ENCODE results near the gene PSMF1.
A peak's percentile ranks its signal among the peaks of the same experiment; 100 is the strongest.

PSMF1 gene, protein sequence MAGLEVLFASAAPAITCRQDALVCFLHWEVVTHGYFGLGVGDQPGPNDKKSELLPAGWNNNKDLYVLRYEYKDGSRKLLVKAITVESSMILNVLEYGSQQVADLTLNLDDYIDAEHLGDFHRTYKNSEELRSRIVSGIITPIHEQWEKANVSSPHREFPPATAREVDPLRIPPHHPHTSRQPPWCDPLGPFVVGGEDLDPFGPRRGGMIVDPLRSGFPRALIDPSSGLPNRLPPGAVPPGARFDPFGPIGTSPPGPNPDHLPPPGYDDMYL

DNA sequence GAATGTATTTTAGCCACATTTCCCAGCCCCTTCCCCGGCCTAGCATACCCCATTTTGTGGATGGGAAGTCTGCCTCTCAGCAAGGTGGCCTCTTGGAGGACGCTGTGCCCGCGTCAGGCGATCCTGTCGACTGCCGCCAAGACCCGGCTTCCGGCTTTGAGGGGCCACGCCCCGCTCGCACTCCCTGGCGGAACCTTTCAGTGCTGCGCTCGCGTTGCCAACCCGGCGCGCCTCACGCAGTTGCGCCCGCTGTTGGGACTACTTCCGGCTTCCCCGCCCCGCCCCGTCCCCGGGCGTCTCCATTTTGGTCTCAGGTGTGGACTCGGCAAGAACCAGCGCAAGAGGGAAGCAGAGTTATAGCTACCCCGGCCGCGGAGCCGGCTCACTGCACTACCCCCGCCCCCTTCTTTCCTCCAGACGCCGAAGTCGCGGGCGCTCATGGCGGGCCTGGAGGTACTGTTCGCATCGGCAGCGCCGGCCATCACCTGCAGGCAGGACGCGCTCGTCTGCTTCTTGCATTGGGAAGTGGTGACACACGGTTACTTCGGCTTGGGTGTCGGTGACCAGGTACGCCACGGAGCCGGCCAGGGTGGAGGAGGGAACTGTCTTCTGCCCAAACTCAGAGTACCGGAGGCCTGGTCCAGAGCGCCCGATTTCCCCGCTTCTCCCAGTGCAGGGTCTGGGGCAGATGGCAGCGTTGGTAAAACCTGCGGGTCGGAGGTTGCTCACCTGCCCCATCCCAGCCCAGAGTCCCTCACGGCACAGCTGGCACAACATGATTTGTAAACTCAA lies at the start of gene PSMF1:
Gene PSMF1, plus strand, starts transcription at position 267 of the 792 bp plus-strand sequence. Its CDS starts 172 bp downstream, at position 439.
- peak; percentile 73 for DNase-seq (ENCODE audit: low read depth)

DNA sequence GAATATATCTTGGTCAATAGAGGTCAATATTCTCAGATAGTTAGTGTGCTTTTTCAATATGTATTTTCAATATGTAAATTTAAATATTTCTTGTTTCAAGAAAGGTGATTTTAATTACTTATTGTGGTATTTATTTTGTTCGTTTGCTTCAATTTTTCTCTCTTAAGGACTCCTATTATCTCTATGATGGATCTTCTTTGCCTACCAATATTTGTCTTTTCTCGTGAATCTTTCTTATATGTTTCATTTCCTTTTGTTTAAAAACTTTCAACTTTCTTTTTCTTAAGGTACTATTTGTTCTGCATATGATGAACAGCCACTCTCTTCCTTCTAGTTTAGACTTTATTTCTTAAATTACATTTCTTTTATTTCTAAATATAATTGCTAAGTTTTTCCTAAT lies 46.1 kb upstream of the PSMF1 start:
- no peak for DNase-seq (ENCODE audit: low read depth)

DNA sequence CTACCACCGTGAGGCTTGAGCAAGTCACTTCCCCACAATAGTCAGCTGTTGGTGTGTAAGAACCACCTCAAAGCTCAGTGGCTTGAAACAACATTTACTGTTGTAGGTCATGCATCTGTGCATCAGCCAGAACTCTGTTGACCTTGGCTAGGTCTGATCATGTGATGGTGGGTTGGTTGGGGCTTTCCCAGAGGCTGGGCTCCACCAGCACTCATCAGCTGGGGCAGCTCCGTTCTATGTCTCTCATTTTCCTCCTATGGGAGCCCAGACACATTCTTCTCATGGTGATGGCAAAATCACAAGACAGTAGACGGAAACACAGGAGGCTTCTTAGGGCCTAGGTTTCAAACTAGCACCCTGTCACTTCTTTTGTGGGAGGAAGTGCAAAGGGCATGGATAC lies 42.8 kb upstream of the PSMF1 start:
- no peak for DNase-seq (ENCODE audit: low read depth)

DNA sequence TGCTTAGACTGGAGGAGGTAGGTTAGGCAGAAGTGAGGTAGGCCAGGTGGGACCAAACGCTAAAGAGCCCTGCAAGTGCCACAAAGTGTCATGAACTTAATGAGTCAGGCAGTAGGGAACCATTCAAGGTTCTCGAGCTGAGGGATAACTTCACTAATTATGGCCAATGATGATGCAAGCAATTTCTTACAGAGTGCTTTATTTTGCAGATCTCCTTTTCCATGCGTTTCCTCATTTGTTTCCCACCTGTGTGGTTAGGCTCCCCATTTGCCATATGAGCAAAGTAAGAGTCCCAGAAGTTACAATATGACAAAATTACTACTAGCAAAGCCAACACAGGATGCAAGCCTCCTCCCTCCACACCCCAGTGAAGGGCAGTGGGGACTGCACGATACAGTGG lies 36.5 kb upstream of the PSMF1 start:
- no peak for DNase-seq (ENCODE audit: low read depth)

DNA sequence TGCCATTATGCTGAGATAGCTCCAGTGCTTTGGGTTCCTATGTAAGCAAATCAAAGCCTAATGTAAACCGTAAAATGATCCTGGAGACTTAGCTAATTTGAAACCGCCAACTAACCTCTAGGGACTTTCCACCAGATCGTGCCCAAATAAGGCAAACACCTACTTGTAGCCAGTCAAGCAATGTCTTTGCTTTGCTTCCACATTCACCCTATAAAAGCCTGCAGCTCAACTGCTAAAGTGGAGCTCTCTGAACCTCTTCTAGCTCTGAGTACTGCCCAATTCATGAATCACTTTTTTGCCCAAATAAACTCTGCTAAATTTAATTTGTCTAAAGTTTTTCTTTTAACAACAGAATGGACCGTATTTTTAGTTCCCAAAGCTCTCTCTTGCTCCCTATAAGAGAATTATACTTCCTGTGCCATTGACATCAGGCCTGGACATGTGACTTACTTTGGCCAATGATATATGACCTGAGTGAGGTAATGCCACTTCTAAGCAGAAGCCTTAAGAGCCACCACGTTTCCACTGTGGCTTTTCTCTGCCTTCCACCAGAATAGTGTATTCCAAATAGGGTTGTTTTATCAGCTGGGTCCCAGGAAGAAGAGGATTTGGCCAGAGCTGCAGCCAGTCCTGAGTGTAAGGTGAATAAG lies 34.8 kb upstream of the PSMF1 start:
- DNase-seq (ENCODE audit: low read depth) = no peak

DNA sequence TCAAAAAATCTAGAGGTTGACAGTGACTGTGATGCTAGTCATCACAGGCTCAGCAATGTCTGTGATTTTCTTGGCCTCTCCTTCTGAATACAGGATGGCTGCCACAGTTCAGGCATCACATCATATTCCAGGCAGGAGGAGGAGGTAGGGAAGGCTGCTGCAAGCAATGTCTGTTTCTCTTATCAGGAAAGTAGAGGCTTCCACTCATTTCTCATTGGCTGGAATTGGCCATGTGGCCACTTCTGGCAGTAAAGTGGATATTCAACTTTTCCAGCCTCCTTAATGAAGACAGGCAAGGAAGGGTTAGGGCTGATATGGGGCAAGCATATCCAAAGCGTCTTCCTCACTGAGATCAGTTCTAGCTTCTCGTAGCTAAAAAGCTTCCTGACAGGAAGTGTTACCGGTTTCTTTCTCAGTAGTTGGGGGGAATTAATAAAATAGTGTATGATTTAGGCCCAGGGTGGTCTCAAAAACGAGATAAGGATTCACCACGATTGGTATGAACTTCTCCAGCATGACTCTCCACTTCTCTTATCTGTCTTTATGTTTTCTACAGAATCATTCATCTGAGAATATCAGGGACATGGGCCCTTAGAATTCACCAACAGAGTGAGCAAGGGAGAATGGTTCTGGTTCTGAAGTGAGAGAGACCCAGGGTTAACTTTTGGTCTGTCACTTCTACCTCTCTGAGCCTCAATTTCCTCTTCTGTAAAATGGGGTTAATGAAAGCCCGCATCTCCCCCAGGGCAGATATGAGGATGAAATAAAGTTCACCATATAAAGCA lies 32.7 kb upstream of the PSMF1 start:
- DNase-seq (ENCODE audit: low read depth) = no peak

DNA sequence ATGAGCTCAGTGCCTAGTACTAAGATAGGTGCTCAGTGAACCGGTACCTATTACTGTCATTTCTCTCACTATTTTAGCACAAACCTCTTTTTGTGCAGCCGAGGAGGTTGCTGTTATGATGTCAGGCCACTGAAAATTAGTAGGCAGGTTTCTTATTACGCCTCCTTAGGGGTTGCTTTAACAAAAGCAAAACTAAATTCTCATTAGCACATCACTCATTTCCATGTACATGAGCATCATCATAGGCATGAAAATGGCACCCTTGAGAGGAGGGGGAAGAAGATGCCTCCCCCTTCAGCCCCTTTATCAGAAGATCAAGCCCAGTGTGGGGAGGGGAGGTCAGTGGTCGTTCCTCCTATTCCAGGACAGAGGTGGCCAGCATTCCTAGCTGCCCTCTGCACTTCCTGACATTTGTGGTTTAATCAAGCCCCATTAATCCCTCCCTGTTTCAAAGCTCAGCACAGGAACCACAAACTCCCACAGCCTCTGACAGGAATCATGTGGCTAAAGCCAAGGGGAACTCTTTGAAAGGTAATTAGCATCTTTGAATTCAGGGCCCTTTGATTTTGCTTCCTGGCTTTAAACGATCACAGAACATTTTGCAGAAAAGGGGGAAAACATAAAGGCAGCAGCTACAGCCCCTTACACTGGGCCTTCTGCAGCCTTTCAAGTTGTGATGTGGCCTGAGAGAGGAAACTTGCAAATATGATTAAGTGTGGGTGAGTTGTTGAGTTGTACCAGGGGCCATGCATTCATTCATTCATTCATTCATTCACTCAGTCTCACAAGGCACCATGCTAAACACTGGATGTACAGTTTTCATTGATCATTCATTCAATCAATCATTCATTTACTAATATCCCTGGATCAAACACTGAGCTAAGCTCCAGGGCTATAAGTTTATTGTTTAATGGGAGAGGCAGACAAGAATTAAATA lies 31.9 kb upstream of the PSMF1 start:
- DNase-seq (ENCODE audit: low read depth) = no peak

DNA sequence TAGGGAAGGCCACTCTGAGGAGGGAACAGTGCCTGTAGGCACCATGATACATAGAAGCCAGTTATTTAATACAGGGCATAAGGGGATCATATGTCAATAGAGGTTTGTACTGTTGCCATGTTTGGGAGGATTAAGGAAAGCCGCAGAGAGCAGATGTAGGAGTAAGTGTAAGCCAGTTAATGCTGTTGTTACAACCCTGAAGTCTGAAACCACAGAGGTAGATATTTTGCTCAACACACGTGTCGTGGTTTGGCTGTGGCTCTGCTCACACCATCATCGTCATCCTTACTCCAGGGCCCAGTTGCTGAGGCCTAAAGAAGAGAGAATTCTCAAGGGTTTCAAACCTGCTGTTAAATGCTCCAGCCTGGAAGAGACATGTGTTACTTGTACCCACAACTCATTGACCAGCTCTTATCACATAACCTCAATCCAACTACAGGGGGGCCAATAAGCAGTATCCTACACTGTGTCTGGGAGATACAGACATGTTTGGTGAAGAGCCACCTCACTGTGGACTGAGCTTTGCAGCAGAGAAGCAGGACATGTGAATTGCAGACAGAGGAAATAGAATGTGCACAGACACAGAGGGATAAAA lies 31.0 kb upstream of the PSMF1 start:
- DNase-seq (ENCODE audit: low read depth) = no peak

DNA sequence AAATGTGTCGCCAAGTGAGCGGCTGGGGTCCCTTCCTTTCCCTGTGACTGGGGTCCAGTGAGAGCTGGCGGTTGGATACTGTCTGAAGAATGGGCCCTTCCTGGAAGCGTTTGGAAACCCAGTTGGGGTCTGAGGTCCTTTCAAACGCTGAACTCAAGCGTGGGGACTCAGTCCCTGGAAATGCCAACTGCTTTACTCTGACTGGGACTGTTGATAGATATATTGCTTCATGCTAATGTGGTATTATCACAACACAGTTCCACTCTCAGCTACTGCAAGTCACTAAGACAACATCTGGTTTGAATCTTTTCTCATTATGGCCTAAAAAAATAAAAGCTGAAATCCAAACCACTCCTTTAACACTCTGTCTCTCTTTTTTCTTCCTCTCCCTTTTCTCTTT lies 23.7 kb upstream of the PSMF1 start:
- peak; percentile 28 for DNase-seq (ENCODE audit: low read depth)

DNA sequence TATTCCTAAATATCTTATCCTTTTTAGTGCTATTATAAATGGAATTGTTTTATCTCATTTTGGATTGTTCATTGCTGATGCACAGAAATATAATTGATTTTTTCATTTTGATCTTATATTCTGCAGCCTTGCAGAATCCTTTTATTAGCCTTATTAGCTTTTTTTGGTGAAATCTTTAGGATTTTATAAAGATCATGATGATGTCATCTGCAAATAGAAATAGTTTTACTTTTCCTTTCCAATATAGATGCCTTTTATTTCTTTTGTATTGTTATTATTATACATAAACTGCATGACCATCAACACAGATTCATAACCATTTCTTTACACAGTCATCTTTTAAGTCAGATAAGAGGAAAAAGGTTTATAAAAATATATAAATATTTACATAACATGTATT lies 16.9 kb upstream of the PSMF1 start:
- DNase-seq (ENCODE audit: low read depth) = no peak

DNA sequence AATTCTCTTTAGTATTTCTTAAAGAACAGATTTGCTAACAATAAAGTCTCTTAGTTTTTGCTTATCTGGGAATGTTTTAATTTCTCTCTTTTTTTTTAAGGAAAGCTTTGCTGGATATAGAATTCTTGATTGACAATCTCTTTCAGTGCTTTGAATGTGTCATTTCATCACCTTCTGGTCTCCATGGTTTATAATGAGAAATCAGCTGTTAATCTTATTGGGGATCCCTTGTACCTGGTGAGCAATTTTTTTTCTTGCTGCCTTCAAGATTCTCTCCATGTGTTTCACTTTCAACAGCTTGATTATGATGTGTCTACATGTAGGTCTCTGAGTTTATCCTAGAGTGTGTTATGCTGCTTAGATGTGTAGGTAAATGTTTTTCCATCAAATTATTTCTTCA lies 16.4 kb upstream of the PSMF1 start:
- DNase-seq (ENCODE audit: low read depth) = no peak

DNA sequence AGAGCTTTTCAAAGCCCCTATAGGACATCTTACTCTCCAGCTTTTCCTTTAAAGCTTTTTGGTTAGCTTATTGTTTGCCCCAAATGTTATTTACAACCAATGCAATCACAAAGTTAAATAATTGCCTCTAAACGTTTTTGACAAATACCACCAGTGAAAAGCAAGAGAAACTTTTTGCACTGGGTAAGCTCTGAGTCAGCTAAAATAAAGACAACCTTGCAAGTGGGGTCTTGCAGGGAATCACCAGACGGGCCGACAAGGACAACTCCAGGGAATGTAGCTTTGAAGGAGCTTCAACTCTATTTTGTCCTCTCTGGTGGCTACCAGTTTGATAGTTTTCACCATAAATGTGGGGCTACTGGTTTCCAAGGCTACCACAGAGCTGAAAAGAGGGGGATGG lies 14.7 kb upstream of the PSMF1 start:
- DNase-seq (ENCODE audit: low read depth) = no peak

DNA sequence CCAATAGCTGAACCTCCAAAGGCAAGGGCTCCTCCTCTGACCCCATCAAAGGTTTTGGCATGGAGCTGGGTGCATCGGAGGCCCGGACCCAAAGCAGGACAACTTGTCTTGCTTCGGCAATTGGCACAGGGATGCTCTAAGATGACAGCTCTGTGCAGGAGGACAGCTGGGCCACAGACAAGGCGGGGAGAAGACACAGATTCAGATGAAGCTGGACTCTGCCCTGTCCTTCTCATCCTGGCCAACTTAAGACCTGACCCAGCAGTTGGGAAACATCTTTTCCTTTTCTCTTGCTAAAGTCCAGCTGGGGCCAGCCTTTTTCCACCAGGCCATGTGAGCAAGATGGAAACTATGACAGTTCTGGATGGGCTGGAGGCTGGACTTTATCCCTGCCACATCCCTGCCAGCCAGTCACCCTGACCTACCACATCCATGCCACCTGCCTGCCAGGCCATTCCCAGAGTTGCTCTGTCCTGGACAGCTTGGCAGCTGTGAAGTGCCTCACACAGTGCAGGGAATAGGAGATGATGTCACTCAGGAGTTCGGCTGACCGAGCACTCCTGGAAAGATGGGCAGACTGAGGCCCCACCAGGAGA lies 12.7 kb upstream of the PSMF1 start:
- no peak for DNase-seq (ENCODE audit: low read depth)

DNA sequence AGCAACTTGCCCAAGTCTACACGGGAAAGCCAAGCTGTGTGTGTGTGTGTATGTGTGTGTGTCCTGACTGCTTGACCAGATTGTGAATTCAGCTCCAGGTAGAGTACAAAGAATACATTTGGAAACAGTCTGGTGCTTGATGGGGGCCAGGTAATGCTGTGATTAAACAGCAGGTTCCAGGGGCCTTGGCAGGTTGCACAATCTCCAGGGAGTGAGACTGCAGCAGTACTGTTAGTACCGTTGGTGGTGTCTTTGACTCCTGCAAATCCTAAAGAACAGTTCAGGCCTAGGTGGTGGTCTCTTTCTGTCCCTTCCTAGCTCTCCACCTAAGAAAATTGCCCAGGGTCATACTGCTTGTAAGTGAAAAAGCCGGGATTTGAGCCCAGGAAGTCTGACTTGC lies 11.2 kb upstream of the PSMF1 start:
- no peak for DNase-seq (ENCODE audit: low read depth)

DNA sequence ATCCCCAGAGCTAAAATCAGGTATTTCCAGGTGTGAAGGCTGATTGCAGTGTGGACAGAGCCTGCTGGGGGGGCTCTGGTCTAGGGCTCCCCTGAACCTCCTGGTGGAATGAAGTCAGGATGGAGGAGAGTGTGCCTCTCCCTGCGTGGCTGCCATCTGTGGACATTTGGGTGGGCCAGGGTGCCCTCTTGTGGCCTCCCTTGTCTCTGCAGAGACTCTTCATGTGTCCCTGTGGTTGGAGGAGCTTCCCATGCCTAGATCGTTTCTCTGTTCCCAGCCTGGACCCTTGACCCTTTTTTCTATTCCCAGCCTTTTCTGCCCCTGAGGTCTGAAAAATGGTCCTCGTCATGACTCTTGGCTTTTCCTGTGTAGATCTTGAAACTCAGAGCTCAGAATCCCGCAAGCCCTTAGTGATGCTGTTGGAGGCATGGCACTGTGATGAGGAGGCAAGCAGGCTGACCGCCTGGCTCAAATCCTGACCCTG lies 9.9 kb upstream of the PSMF1 start:
- peak; percentile 23 for DNase-seq (ENCODE audit: low read depth)

DNA sequence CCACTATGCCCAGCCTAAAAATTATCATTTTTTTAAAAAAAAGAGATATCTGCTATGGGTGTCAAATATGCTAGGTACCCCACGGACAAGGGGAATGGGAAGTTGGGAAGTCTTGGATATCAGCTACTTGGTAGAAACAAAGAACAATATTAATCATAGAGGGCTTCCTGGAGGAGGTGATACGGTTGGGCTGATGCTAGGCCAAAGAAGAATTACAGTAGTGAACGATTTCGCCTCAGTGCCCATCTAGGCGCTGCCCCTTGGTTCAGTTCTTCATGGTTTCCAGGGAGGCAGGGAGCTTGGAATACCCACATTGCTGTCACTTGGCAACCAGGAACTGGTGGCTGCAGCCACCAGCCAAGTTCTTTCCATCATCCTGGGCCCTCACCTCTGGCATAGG lies 5.5 kb upstream of the PSMF1 start:
- no peak for DNase-seq (ENCODE audit: low read depth)

DNA sequence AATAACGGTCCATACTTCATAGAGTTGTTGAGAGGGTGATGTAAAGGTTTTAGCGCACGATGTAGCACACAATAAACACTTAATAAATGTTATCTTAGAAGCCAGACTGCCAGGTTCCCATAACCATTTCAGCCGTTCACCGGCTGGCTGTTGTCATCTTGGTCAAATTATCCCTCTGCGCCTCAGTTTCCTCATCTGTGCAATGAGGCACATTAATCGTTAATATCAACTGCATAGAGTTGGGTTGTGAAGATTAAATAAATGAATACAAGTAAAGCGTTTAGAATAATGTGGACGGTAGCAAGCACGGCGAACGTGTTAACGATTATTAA lies 432 bp upstream of the PSMF1 start:
- DNase-seq (ENCODE audit: low read depth) = no peak

DNA sequence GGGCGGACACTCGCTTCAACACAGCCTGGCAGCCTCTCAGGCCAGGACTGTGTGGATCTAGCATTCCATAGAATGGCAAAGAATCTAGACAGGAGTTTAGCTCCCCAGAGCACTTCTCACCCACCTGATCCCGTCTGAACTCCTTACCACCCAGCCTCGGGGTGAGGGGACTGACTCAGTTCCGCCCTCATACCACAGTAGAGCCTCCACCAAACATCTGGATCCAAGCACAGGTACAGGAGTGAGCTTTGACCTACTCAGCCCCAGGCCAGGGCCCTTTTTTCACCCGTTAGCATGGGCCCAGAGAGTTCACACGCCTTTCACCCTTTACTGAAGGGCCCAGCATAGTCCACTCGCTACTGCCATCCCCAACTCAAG lies 715 bp downstream of the PSMF1 start:
- DNase-seq (ENCODE audit: low read depth) = no peak

DNA sequence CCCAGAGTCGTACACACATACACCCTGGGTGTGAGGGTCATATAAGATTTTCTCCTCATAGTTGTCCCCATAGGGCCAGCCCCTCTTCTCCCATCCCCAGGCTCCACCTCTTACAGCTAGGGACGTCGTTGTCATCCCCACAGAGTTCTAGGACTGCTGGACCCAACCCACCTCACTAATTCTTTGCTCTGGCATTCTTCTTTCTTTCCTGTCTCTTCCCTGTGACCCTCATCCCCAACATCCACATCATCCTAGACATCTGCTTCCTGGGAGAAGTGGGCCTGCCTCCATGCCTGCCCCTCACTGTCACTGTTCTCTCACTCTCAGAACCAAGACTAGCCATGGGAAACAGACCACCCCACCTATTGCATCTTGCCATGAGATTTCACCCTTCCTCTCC lies 1.1 kb downstream of the PSMF1 start:
- DNase-seq (ENCODE audit: low read depth) = no peak

DNA sequence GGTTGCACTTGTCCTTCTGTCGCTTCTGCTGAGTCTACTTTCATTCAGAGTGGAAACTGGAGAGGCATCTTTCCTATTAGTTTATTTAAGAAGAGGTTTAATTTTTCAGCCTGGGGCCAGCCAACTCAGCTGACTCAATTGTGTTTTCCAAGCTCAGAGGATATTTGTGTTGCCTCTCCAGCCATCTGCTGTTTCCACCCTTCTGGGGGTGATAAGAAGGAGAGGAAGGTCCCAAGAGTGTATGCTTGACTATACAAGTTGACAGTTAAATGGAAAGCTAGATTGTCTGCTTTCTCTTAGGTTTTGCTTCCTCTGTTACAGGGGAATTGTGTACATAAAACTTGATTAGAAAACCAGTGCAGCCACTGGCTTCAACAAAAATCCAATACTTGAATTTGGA lies 3.0 kb downstream of the PSMF1 start:
- no peak for DNase-seq (ENCODE audit: low read depth)

Data from stromal cell of bone marrow (primary cell).